Endothelial cell of umbilical vein (primary cell): Measurements from ENCODE around the gene HINT2. TPM values are rescaled to one million over a fixed set of nuclear protein-coding genes. Genes with fewer than 3 reads are reported as not detected.

Source experiments
- BruUV-seq: library from RNA; stranded (reverse); fragments of 400-500 nt; replicated peaks from 2 replicates; lab custom pipeline; 2021; lab: Mats Ljungman, UMichigan
- CTCF ChIA-PET: fragments of 300-600, 350-600 bp; sonication (Branson Sonifier 250); formaldehyde crosslinking; loops from one replicate; lab custom pipeline; 2021; ENCODE audit warnings: antibody characterized with exemption, inconsistent platforms; lab: Charles Lee
- POLR2A ChIA-PET: fragments of 300-600, 350-600 bp; sonication (Branson Sonifier 250); formaldehyde crosslinking; loops from one replicate; lab custom pipeline; 2021; ENCODE audit warnings: antibody characterized with exemption, inconsistent platforms; lab: Charles Lee
- DNase-seq: peaks from one replicate; pipeline ENCODE4 v3.0.0-alpha.2; 2011; ENCODE audit warnings: low read depth, low spot score
- FAIRE-seq: peaks from 2 replicates; lab custom pipeline; 2011; peaks lifted over from hg19 to GRCh38; lab: Jason Lieb, UNC
- H2AFZ ChIP-seq: 2 replicates; pipeline ENCODE4 v1.6.0; 2012; ENCODE audit warnings: low read depth, low read length, control low read depth, inconsistent platforms
- H3K27ac ChIP-seq: 2 replicates; pipeline ENCODE4 v1.5.1; 2011; ENCODE audit warnings: low read depth, mild to moderate bottlenecking, control low read depth, low read length, moderate library complexity; ENCODE audit not compliant: insufficient read depth
- H3K27me3 ChIP-seq, 2 experiments: 2 replicates each; pipeline versions ENCODE4 v1.6.0 to v1.6.1; 2011; ENCODE audit warnings: low read length in 2 of 2, mixed read lengths in 1 of 2; ENCODE audit not compliant: control insufficient read depth in 2 of 2, insufficient read depth in 2 of 2
- H3K36me3 ChIP-seq, 2 experiments: 2 replicates in 1 of 2; 3 replicates in 1 of 2; pipeline ENCODE4 v1.5.1; 2011; ENCODE audit warnings: low read length in 2 of 2, mild to moderate bottlenecking in 1 of 2, moderate library complexity in 1 of 2; ENCODE audit not compliant: control insufficient read depth in 2 of 2, insufficient read depth in 2 of 2; ENCODE audit errors: extremely low read depth in 1 of 2
- H3K4me1 ChIP-seq: 3 replicates; pipeline ENCODE4 v1.5.1; 2011; ENCODE audit warnings: mild to moderate bottlenecking, low read length; ENCODE audit not compliant: control insufficient read depth, insufficient read depth; ENCODE audit errors: extremely low read depth
- H3K4me2 ChIP-seq: 2 replicates; pipeline ENCODE4 v1.6.1; 2011; ENCODE audit warnings: low read length, control low read depth, mixed read lengths; ENCODE audit not compliant: insufficient read depth
- H3K4me3 ChIP-seq, 3 experiments: fragments of 200-600 bp in 1 of 3; sonication (generic), shearing (Covaris generic) in 1 of 3; replicated peaks in 1 of 3; 2 replicates each; pipeline ENCODE4 v1.5.1; 2011 to 2016; ENCODE audit warnings: control low read depth in 3 of 3, low read length in 3 of 3, mild to moderate bottlenecking in 2 of 3, inconsistent platforms in 1 of 3, low read depth in 1 of 3, moderate library complexity in 1 of 3; ENCODE audit not compliant: insufficient read depth in 1 of 3
- H3K79me2 ChIP-seq: 2 replicates; pipeline ENCODE4 v1.6.0; 2012; ENCODE audit warnings: low read length, inconsistent platforms; ENCODE audit not compliant: control insufficient read depth, insufficient read depth
- H3K9ac ChIP-seq: replicated peaks from 2 replicates; pipeline ENCODE3; 2011; ENCODE audit warnings: low read length, control low read depth; ENCODE audit not compliant: insufficient read depth; ENCODE audit errors: extremely low read depth
- H3K9me1 ChIP-seq: replicated peaks from 3 replicates; pipeline ENCODE4 v1.6.0; 2011; ENCODE audit warnings: mild to moderate bottlenecking, low read length; ENCODE audit not compliant: control insufficient read depth, insufficient read depth; ENCODE audit errors: extremely low read depth
- H3K9me3 ChIP-seq: replicated peaks from 2 replicates; pipeline ENCODE4 v1.5.1; 2012; ENCODE audit warnings: low read length, inconsistent platforms; ENCODE audit not compliant: control insufficient read depth, insufficient read depth
- H4K20me1 ChIP-seq: replicated peaks from 2 replicates; pipeline ENCODE3; 2011; ENCODE audit warnings: mild to moderate bottlenecking, low read length; ENCODE audit not compliant: control insufficient read depth, insufficient read depth; ENCODE audit errors: extremely low read depth
- CTCF ChIP-seq, 2 donors: IDR thresholded peaks; 1 replicate in 1 of 2; 2 replicates in 1 of 2; pipeline ENCODE4 v1.5.1; 2011; ENCODE audit warnings: low read length in 2 of 2, mild to moderate bottlenecking in 2 of 2, moderate library complexity in 2 of 2, control low read depth in 1 of 2, inconsistent platforms in 1 of 2, low read depth in 1 of 2; ENCODE audit not compliant: insufficient read depth in 1 of 2; ENCODE audit errors: extremely low read depth in 1 of 2
- EZH2 ChIP-seq: IDR thresholded peaks from 2 replicates; pipeline ENCODE4 v1.6.1; 2012; ENCODE audit warnings: borderline replicate concordance, low read depth, mild to moderate bottlenecking, moderate library complexity, low read length, inconsistent platforms; ENCODE audit not compliant: severe bottlenecking
- FOS ChIP-seq: IDR thresholded peaks from 2 replicates; pipeline ENCODE4 v1.6.1; 2011; ENCODE audit warnings: mild to moderate bottlenecking, low read length, moderate library complexity, borderline replicate concordance; ENCODE audit not compliant: insufficient read depth
- GATA2 ChIP-seq: IDR thresholded peaks from 2 replicates; pipeline ENCODE4 v1.7.0; 2011; ENCODE audit warnings: low read depth, mild to moderate bottlenecking, moderate library complexity, mixed read lengths, low read length; ENCODE audit not compliant: insufficient read length, insufficient read depth
- JUN ChIP-seq: IDR thresholded peaks from 2 replicates; pipeline ENCODE4 v1.6.1; 2011; ENCODE audit warnings: borderline replicate concordance, low read depth; ENCODE audit not compliant: insufficient read length, insufficient read depth
- MAX ChIP-seq: IDR thresholded peaks from 2 replicates; pipeline ENCODE4 v1.6.1; 2011; ENCODE audit not compliant: insufficient read depth, insufficient read length
- MYC ChIP-seq: IDR thresholded peaks from one replicate; pipeline ENCODE4 v1.6.1; 2011; ENCODE audit warnings: mild to moderate bottlenecking, low read depth, low read length
- POLR2A ChIP-seq: IDR thresholded peaks from 2 replicates; pipeline ENCODE4 v1.6.1; 2012; ENCODE audit warnings: low read depth, mild to moderate bottlenecking, control low read depth, low read length
- POLR2AphosphoS5 ChIP-seq: IDR thresholded peaks from 2 replicates; pipeline ENCODE4 v1.6.1; 2012; ENCODE audit warnings: low read depth, mild to moderate bottlenecking, control low read depth, low read length, moderate library complexity; ENCODE audit not compliant: insufficient read depth
- dilution Hi-C: fragments of 300-500 bp; cut with MboI; formaldehyde crosslinking; loops from one replicate; pipeline ENCODE4 v1.15.0; 2019; ENCODE audit warnings: low sequenced_read_pairs; ENCODE audit not compliant: extremely low pct_ligation_motif_present
- intact Hi-C: fragments of 100-400 bp; cut with micrococcal nuclease; formaldehyde crosslinking; loops from one replicate; pipeline ENCODE4 v1.10.0; 2022
- polyA plus RNA-seq, 4 experiments: library from polyadenylated mRNA; depleted of rRNA in 3 of 4; stranded (reverse) in 3 of 4; unstranded in 1 of 4; fragments of >200 nt; gene quantifications; 2 replicates each; pipeline versions ENCODE4 v1.2.1 to v1.2.3, GENCODE V29; 2011 to 2012; ENCODE audit warnings: missing spikeins in 1 of 4
- total RNA-seq: library from RNA; stranded (reverse); gene quantifications from 2 replicates; pipeline ENCODE4 v1.2.3, GENCODE V29; 2021

HINT2 gene
- total and polyA plus RNA-seq, 2 donors (not counting 3 experiments of a cell fraction or from before 2014, with no cell fraction given): 27.2 to 42.1 TPM

GRCh38 chr9:35863583-35863982 lies 48.7 kb upstream of the HINT2 start:
- Histone ChIP-seq H3K9me1 (no peaks in the 10 kb centered on the region), H3K4me1 (no peaks in the 10 kb centered on the region), H3K27me3 (peaks cover 8 to 26% of the 10 kb centered on the region in 2 experiments), H3K27ac (no peak overlapping the region), H3K9ac (no peak overlapping the region), H2AFZ (no peak overlapping the region), H4K20me1 (no peaks in the 10 kb centered on the region), H3K36me3 (no peaks in the 10 kb centered on the region), H3K79me2 (no peaks in the 10 kb centered on the region), H3K9me3 (no peaks in the 10 kb centered on the region), H3K4me3 (no peak overlapping the region), H3K4me2 (no peak overlapping the region)
- no TSS peak for BruUV-seq
- DNase-seq (no peak), FAIRE-seq (no peak)
- CTCF ChIA-PET: interaction anchor here (2.6 to 4.8 kb wide), 2 partner anchors 19 to 37 kb away, joined by 7 to 27 read pairs; no protein-coding TSS in a partner anchor
- TF ChIP-seq MAX (no peak), EZH2 (no peak), JUN (no peak), MYC (no peak), POLR2AphosphoS5 (no peak), CTCF (IDR thresholded peaks at IDR 0.05; ENCODE audit: extremely low read depth in 1 of 2, insufficient read depth in 1 of 2, low read depth in 1 of 2, low read length in 2 of 2) (no peak), POLR2A (no peak), FOS (no peak), GATA2 (no peak)
- intact Hi-C loops: no loop called here
- POLR2A ChIA-PET: no interaction called here
- dilution Hi-C loops: no loop called here
